Measurements from ENCODE around the gene HMBS.

- TF ChIP-seq EZH2 (IDR thresholded peaks at IDR 0.05), result no peak
- no peak for TF ChIP-seq POLR2AphosphoS5 (IDR thresholded peaks at IDR 0.05; ENCODE audit: borderline replicate concordance, low read depth, low read length)
Measured at GRCh38 chr11:119051440-119052162, 33.1 kb upstream of the HMBS start.
